IMR-90 (cell line): ENCODE data around the gene MARK2. TPM values are rescaled to one million over a fixed set of nuclear protein-coding genes. Genes with fewer than 3 reads are reported as not detected.

Experiments
- ATAC-seq: fragments of 200-7000 bp; cut with Tn5 transposase; 2 replicates; pipeline ENCODE4 v1.9.1; 2020; ENCODE audit warnings: low read depth, mild to moderate bottlenecking, moderate library complexity
- BruUV-seq: library from RNA; stranded (reverse); fragments of 400-500 nt; replicated peaks from 2 replicates; lab custom pipeline; 2021; lab: Mats Ljungman, UMichigan
- CTCF ChIA-PET: fragments of 300-600 bp; formaldehyde crosslinking; extraction: SDS; loops from one replicate; lab custom pipeline; 2021; ENCODE audit warnings: antibody characterized with exemption; lab: Yijun Ruan, JAX
- POLR2A ChIA-PET: fragments of 300-600 bp; sonication (Branson Sonifier 250); formaldehyde crosslinking; loops from one replicate; lab custom pipeline; 2022; ENCODE audit warnings: antibody characterized with exemption; ENCODE audit not compliant: unreplicated experiment; lab: Charles Lee
- DNase-seq: peaks from one replicate; pipeline ENCODE4 v3.0.0; 2013
- H2AFZ ChIP-seq: replicated peaks from 2 replicates; pipeline ENCODE3; 2013; ENCODE audit warnings: low read length, mild to moderate bottlenecking; ENCODE audit not compliant: poor library complexity
- H2AK5ac ChIP-seq: 2 replicates; pipeline ENCODE4 v1.6.1; 2013; ENCODE audit warnings: low read depth, low read length, inconsistent platforms
- H2AK9ac ChIP-seq: replicated peaks from 2 replicates; pipeline ENCODE3; 2013; ENCODE audit warnings: mild to moderate bottlenecking, low read depth, low read length, moderate library complexity; ENCODE audit not compliant: poor library complexity
- H2BK120ac ChIP-seq: 2 replicates; pipeline ENCODE4 v1.6.1; 2013; ENCODE audit warnings: low read depth, low read length, inconsistent platforms
- H2BK15ac ChIP-seq: 3 replicates; pipeline ENCODE4 v1.6.1; 2013; ENCODE audit warnings: low read depth, low read length, inconsistent platforms
- H2BK20ac ChIP-seq: 2 replicates; pipeline ENCODE4 v1.6.1; 2013; ENCODE audit warnings: low read depth, mild to moderate bottlenecking, inconsistent platforms, low read length, moderate library complexity
- H2BK5ac ChIP-seq: 2 replicates; pipeline ENCODE4 v1.6.1; 2013; ENCODE audit warnings: mild to moderate bottlenecking, low read depth, low read length, inconsistent platforms; ENCODE audit not compliant: poor library complexity, severe bottlenecking
- H3K14ac ChIP-seq: replicated peaks from 2 replicates; pipeline ENCODE4 v1.6.1; 2013; ENCODE audit warnings: low read depth, low read length, inconsistent platforms
- H3K18ac ChIP-seq: 2 replicates; pipeline ENCODE4 v1.6.1; 2013; ENCODE audit warnings: low read depth, low read length, control low read depth
- H3K23ac ChIP-seq: 2 replicates; pipeline ENCODE4 v1.6.1; 2013; ENCODE audit warnings: low read depth, low read length, inconsistent platforms
- H3K27ac ChIP-seq: 2 replicates; pipeline ENCODE4 v1.5.1; 2013; ENCODE audit warnings: mild to moderate bottlenecking, control low read depth, low read length; ENCODE audit not compliant: insufficient read depth
- H3K27me3 ChIP-seq: 2 replicates; pipeline ENCODE4 v1.6.1; 2013; ENCODE audit warnings: low read length; ENCODE audit not compliant: control insufficient read depth, insufficient read depth
- H3K36me3 ChIP-seq: 2 replicates; pipeline ENCODE4 v1.6.1; 2013; ENCODE audit warnings: low read length, mixed read lengths; ENCODE audit not compliant: control insufficient read depth, insufficient read depth
- H3K4ac ChIP-seq: 2 replicates; pipeline ENCODE4 v1.6.1; 2013; ENCODE audit warnings: low read depth, low read length, inconsistent platforms
- H3K4me1 ChIP-seq: 2 replicates; pipeline ENCODE4 v1.6.1; 2013; ENCODE audit warnings: low read length, mixed read lengths; ENCODE audit not compliant: control insufficient read depth, insufficient read depth
- H3K4me2 ChIP-seq: 2 replicates; pipeline ENCODE4 v1.6.1; 2013; ENCODE audit warnings: low read depth, mild to moderate bottlenecking, control low read depth, low read length, moderate library complexity
- H3K4me3 ChIP-seq: 2 replicates; pipeline ENCODE4 v1.5.1; 2013; ENCODE audit warnings: low read depth, mild to moderate bottlenecking, control low read depth, low read length, moderate library complexity; ENCODE audit not compliant: insufficient read depth
- H3K56ac ChIP-seq: 2 replicates; pipeline ENCODE4 v1.6.1; 2013; ENCODE audit warnings: low read length, inconsistent platforms; ENCODE audit not compliant: insufficient read depth; ENCODE audit errors: extremely low read depth
- H3K79me1 ChIP-seq, 2 experiments: 2 replicates each; pipeline ENCODE4 v1.6.1; 2013; ENCODE audit warnings: low read length in 2 of 2, inconsistent platforms in 1 of 2, low read depth in 1 of 2
- H3K9ac ChIP-seq: 2 replicates; pipeline ENCODE4 v1.6.1; 2013; ENCODE audit warnings: low read depth, low read length, control low read depth
- H3K9me1 ChIP-seq: 2 replicates; pipeline ENCODE4 v1.6.1; 2013; ENCODE audit warnings: low read length, inconsistent platforms; ENCODE audit not compliant: insufficient read depth
- H3K9me3 ChIP-seq: 2 replicates; pipeline ENCODE4 v1.6.1; 2013; ENCODE audit warnings: low read length; ENCODE audit not compliant: control insufficient read depth, insufficient read depth
- H4K20me1 ChIP-seq: 2 replicates; pipeline ENCODE4 v1.6.1; 2013; ENCODE audit warnings: low read length, inconsistent platforms; ENCODE audit not compliant: insufficient read depth
- H4K5ac ChIP-seq: 2 replicates; pipeline ENCODE4 v1.6.1; 2013; ENCODE audit warnings: mild to moderate bottlenecking, low read depth, low read length, control low read depth
- H4K8ac ChIP-seq, 2 experiments: 2 replicates each; pipeline ENCODE4 v1.6.1; 2013; ENCODE audit warnings: low read depth in 2 of 2, low read length in 2 of 2, control low read depth in 1 of 2, inconsistent platforms in 1 of 2
- H4K91ac ChIP-seq: 2 replicates; pipeline ENCODE4 v1.6.1; 2013; ENCODE audit warnings: low read depth, low read length, inconsistent platforms; ENCODE audit not compliant: insufficient read depth
- BHLHE40 ChIP-seq: fragments of 150-350 bp; IDR thresholded peaks from 2 replicates; pipeline ENCODE4 v1.6.1; 2016; ENCODE audit warnings: mild to moderate bottlenecking, low read depth, low read length
- CEBPB ChIP-seq: IDR thresholded peaks from 2 replicates; pipeline ENCODE4 v1.6.1; 2012; ENCODE audit warnings: low read depth, low read length, improper control_type of control experiment
- CTCF ChIP-seq: conservative IDR thresholded peaks from 2 replicates; pipeline ENCODE4 v1.5.1; 2012; ENCODE audit warnings: mild to moderate bottlenecking, low read depth, low read length, improper control_type of control experiment
- MXI1 ChIP-seq: IDR thresholded peaks from 2 replicates; pipeline ENCODE4 v1.6.1; 2012; ENCODE audit warnings: low read depth, mild to moderate bottlenecking, low read length, moderate library complexity, borderline replicate concordance
- POLR2A ChIP-seq: IDR thresholded peaks from 2 replicates; pipeline ENCODE4 v1.6.1; 2012; ENCODE audit warnings: mild to moderate bottlenecking, low read depth, low read length
- RFX5 ChIP-seq: IDR thresholded peaks from 2 replicates; pipeline ENCODE4 v1.8.0; 2012; ENCODE audit warnings: low read depth, mild to moderate bottlenecking, low read length, moderate library complexity
- WGBS, 2 experiments: methylation state at CpG; one replicate each; pipeline versions ENCODE4 v1.1.5 to v1.1.7; 2013; ENCODE audit warnings: missing lambda C conversion rate in 2 of 2; ENCODE audit not compliant: insufficient read length in 1 of 2; ENCODE audit errors: extremely low coverage in 2 of 2; 5-methylcytosine and 5-hydroxymethylcytosine counted together
- dilution Hi-C: fragments of 300-500 bp; cut with HindIII; formaldehyde crosslinking; loops from one replicate; pipeline ENCODE4 v1.14.3; 2018; ENCODE audit warnings: low sequenced_read_pairs; ENCODE audit not compliant: unreplicated experiment
- in situ Hi-C: fragments of 300-500 bp; cut with MboI; formaldehyde crosslinking; loops from 3 replicates; pipeline ENCODE4 v1.14.3; 2019; ENCODE audit warnings: low sequenced_read_pairs, inconsistent platforms, mixed read lengths
- intact Hi-C: fragments of 100-400 bp; cut with micrococcal nuclease; formaldehyde crosslinking; loops from 2 replicates; pipeline ENCODE4 v1.10.0; 2022
- polyA plus RNA-seq, 3 experiments: library from polyadenylated mRNA; depleted of rRNA; stranded (reverse); fragments of >200 nt; gene quantifications; 2 replicates each; pipeline ENCODE4 v1.2.3, GENCODE V29; 2012; ENCODE audit warnings: low replicate concordance in 1 of 3
- total RNA-seq: library from RNA; depleted of rRNA; stranded (reverse); fragments of >200 nt; gene quantifications from 2 replicates; pipeline ENCODE4 v1.2.3, GENCODE V29; 2012
- TF ChIP-seq, protein P1 (sequence below): fragments of 150-350 bp; IDR thresholded peaks from 2 replicates; pipeline ENCODE4 v1.6.1; 2017; ENCODE audit warnings: mild to moderate bottlenecking, antibody characterized with exemption, low read length, low read depth
- TF ChIP-seq, protein P2 (sequence below): fragments of 150-350 bp; IDR thresholded peaks from 2 replicates; pipeline ENCODE4 v1.6.1; 2016; ENCODE audit warnings: low read depth, mild to moderate bottlenecking, low read length, moderate library complexity, borderline replicate concordance

Gene MARK2
- total and polyA plus RNA-seq, 2 of the 4 experiments (the other 2 are of a cell fraction) = 6.6 to 17.3 TPM

GRCh38 chr11:63888170-63889086, 49.5 kb downstream of the MARK2 start (continued):
- TF ChIP-seq CTCF = no peak

GRCh38 chr11:63889344-63889743, 50.4 kb downstream of the MARK2 start:
- no peak overlapping the region for H3K18ac ChIP-seq
- no peak overlapping the region for H4K91ac ChIP-seq
- H3K9me1 ChIP-seq = peaks cover 33% of the 10 kb centered on the region
- no peak overlapping the region for H2AFZ ChIP-seq
- H2BK120ac ChIP-seq = no peak overlapping the region
- in situ Hi-C loops (no loop called here), dilution Hi-C loops (no loop called here), intact Hi-C loops (no loop called here)
- H3K14ac ChIP-seq = no peak overlapping the region
- H2BK20ac ChIP-seq = no peak overlapping the region
- H2AK9ac ChIP-seq = no peak overlapping the region
- WGBS, 2 experiments = 100% methylated on average over 1 of the region's 6 CpGs; no CpG with 5 or more reads in 1 of the 2 experiments
- H4K5ac ChIP-seq = no peak overlapping the region
- H3K23ac ChIP-seq = no peak overlapping the region
- H3K4me2 ChIP-seq = no peak overlapping the region
- H4K8ac ChIP-seq = no peak overlapping the region
- peaks cover 5% of the 10 kb centered on the region; the same call in 1 of the 2 replicates for H3K36me3 ChIP-seq
- H3K4ac ChIP-seq = no peak overlapping the region
- ChIA-PET POLR2A (no interaction called here), CTCF (interaction anchor here (1.4 kb wide), 1 partner anchor 28 kb away, joined by 3 read pairs; the partner anchor contains the start of gene RCOR2)
- peaks cover 8% of the 10 kb centered on the region for H3K4me1 ChIP-seq
- H3K9ac ChIP-seq = no peak overlapping the region
- no peak overlapping the region for H2AK5ac ChIP-seq
- no peaks in the 10 kb centered on the region for H3K9me3 ChIP-seq
- H2BK15ac ChIP-seq = no peak overlapping the region
- no peaks in the 10 kb centered on the region for H3K27me3 ChIP-seq
- no peak overlapping the region for H3K27ac ChIP-seq
- DNase-seq = no peak
- no peak overlapping the region for H2BK5ac ChIP-seq
- ATAC-seq = no peak
- H3K56ac ChIP-seq = no peak overlapping the region
- peaks cover 43 to 87% of the 10 kb centered on the region in 2 experiments for H3K79me1 ChIP-seq
- no peak overlapping the region for H3K4me3 ChIP-seq
- BruUV-seq = no TSS peak
- H4K20me1 ChIP-seq = peaks cover 88% of the 10 kb centered on the region
- TF ChIP-seq MXI1 (no peak), CEBPB (no peak), POLR2A (no peak), CTCF (no peak), BHLHE40 (no peak), RFX5 (no peak)
- TF ChIP-seq, protein P1, sequence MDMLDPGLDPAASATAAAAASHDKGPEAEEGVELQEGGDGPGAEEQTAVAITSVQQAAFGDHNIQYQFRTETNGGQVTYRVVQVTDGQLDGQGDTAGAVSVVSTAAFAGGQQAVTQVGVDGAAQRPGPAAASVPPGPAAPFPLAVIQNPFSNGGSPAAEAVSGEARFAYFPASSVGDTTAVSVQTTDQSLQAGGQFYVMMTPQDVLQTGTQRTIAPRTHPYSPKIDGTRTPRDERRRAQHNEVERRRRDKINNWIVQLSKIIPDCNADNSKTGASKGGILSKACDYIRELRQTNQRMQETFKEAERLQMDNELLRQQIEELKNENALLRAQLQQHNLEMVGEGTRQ = no peak
- TF ChIP-seq, protein P2, sequence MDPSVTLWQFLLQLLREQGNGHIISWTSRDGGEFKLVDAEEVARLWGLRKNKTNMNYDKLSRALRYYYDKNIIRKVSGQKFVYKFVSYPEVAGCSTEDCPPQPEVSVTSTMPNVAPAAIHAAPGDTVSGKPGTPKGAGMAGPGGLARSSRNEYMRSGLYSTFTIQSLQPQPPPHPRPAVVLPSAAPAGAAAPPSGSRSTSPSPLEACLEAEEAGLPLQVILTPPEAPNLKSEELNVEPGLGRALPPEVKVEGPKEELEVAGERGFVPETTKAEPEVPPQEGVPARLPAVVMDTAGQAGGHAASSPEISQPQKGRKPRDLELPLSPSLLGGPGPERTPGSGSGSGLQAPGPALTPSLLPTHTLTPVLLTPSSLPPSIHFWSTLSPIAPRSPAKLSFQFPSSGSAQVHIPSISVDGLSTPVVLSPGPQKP = no peak
